Erythroblast (primary cell): ENCODE data around the gene FKBP10.

Source experiments
- DNase-seq, 2 experiments: peaks; one replicate each; lab custom pipeline; 2025; lab: John Stamatoyannopoulos, UW
- GATA1 ChIP-seq: IDR thresholded peaks from 2 replicates; pipeline ENCODE4 v1.6.1; 2011; ENCODE audit warnings: low read depth, mild to moderate bottlenecking, control low read depth, low read length, moderate library complexity
- POLR2A ChIP-seq: IDR thresholded peaks from 2 replicates; pipeline ENCODE4 v1.6.1; 2011; ENCODE audit warnings: mild to moderate bottlenecking, low read length

FKBP10 gene

DNA sequence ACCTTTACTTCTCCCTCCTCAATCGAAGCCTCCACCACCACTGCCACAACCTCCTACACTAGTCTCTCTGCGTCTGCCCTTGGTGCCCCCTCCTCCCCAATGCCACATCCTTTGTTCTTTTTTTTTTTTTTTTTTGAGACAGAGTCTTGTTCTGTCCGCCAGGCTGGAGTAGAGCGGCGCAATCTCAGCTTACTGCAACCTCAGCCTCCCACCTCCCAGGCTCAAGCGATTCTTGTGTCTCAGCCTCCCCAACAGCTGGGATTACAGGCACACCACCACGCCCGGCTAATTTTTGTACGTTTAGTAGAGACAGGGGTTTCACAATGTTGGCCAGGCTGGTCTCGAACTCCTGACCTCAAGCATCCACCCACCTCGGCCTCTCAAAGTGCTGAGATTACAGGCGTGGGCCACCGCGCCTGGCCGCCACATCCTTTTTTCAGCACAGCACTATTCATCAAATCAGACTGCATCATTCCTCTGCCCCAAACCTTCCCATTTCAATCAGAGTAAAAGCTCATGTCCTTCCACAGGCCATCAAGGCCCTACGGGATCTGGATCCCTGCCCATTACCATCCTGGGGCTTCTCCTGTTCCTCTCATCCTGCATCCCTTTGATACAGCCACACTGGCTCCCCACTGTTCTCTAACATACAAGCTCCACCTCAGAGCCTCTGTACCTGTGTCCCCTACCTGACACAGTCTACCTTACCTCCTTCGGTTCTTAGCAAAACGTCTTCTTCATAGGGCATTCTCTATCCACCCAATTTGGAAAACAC, 50.5 kb downstream of the FKBP10 start:
- DNase-seq, result no peak
- no peak for TF ChIP-seq GATA1
- TF ChIP-seq POLR2A, result no peak

DNA sequence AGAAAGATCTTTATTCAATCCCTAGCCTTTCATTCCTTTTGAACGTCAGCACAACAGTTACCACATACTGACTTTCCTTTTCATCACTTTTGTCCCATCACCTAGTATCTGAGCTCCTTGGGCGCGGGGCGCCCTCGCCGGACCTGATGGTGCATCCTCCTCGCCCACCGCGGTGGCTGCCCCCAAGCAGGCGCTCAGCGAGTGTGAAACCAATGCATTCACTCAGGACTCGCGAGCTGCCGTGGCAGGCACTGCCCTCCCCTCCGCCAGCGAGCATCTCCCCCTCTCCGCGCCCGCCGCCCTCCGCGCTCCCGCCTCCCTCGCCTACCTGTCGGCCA, 51.7 kb downstream of the FKBP10 start:
- no peak for TF ChIP-seq GATA1
- no peak for TF ChIP-seq POLR2A
- no peak for DNase-seq

DNA sequence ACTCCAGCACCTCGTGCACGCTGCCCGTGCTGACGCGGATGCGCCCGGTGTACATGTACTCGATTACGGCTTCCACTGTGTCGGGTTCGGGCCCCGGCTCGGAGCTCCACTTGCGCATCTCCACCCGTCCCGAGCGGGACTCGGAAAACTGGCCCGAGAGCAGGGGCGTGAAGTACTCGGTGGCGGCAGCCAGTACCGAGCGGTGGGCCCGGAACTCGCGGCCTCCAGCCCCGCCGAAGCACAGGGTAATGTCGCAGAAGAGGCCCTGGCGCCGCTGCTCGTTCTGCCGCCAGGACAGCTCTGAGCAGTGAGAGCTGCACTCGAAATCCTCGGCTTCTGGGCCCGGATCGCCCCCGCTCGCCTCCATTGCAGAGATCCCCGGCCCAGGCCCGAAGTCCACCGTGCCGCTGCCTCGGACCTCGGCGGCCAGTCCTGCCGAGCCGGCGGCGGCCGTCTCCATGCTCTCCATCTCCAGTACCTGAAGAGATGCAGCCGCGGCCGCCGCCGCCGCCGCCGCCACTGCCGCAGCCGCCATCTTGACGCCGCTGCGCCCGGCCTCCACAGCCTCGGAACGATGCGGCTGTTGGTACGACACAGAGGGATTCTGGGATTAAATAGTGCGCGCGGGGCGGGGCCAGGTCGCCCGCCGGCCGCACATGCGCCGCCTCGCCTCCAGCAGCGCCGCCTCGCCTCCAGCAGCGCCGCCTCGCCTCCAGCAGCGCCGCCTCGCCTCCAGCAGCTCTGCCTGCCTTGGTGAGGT, 52.2 kb downstream of the FKBP10 start, which contains the start of gene KLHL11:
KLHL11 (minus strand) TSS at position 588 of the 760 bp plus-strand sequence; CDS start at position 535, 53 bp downstream.
- TF ChIP-seq POLR2A, result peak; percentile 79
- TF ChIP-seq GATA1, result no peak
- DNase-seq, result peak; percentile 92 to 94

DNA sequence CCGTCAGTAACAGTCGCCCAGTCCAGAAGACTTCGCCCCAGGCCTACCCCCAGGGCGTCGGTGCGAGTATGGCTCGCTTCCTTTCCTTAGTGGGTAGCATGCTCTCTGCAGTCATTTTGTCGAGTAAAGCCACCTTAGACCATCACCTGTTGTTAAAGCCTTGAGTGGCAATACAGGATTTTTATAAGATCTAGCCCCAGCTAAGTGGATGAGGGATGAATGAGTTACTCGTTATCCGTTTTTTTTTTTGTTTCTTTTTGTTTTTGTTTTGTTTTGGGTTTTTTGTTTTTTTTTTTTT, 52.7 kb downstream of the FKBP10 start:
- TF ChIP-seq POLR2A (no peak), GATA1 (no peak)
- no peak for DNase-seq

DNA sequence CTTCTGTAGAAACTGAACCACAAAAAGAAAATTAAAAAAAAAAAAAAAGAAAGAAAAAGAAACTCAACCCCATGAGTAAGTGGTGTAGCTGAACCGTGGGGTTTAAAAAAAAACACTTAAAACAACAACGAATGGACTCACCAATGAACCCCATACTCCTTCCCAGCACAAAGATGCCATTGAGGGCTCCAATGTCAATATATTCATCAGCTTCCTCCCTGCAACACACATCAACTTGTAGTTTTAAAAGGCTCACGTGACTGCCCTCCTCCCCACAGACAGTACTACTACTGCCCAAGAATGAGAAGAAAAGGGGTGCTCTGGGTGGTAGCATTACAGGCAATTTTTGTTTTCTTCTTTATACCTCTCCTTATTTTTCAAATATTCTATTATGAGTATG, 55.8 kb downstream of the FKBP10 start:
- no peak for DNase-seq
- TF ChIP-seq GATA1, result no peak
- TF ChIP-seq POLR2A, result no peak

DNA sequence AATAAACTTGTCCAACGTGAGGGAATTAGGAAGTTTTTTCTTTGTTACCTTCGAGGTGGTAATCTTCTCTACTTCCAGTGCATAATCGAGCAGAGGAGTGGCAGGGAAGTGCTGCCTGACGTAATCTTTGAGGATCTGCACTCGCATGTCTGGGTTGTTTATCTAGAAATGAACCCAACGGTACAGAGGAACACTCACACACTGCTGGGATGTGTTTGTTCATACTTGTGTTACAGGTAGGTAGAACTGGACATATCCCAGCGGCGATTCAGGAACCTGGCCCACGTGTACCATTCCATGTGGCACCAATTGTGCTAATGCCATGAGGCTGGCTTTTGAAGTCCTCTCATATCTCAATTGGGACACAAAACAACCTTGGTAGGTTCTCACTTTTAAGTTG, 56.6 kb downstream of the FKBP10 start:
- TF ChIP-seq GATA1 (no peak), POLR2A (no peak)
- DNase-seq, result peak in 1 of 2 experiments; percentile 16

DNA sequence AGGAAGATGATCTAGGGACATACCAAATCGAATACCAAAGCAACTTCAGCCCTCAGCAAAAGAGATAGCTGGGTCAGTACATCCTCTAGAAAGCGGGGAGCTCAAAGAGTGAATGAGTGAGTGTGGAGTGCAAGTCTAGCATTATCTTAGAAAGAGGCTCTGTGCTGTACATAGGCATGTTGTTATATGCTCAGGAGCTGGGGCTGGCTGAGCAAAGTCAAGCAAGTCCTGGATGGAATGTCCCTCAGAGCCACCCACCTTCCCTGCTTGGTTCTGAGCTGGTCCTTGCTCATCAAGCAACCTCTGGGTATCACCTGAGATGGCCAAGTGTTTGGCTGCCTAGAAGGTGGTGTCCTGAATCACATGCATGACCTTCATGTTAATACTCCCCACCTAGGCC, 57.3 kb downstream of the FKBP10 start:
- DNase-seq, result no peak
- TF ChIP-seq GATA1 (no peak), POLR2A (no peak)

DNA sequence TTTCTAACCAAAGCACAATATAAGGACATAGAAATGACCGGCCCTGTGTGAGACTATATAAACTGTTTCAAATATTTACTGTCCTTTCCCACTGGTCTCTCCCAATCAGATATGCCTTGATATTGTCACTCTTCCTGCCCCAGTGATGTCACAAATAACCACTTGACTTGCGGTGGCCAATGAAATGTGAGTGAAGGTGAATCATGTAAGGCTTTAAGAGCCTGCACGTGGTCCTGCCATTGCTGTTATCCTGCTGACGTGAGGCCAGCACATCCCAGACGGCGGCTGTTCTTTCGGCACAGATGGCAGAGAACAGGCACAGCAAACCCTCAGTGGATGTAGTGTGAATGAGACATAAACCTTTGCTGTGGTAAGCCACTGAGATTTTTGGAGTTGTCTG, 57.8 kb downstream of the FKBP10 start:
- no peak for DNase-seq
- TF ChIP-seq GATA1, result no peak
- no peak for TF ChIP-seq POLR2A

DNA sequence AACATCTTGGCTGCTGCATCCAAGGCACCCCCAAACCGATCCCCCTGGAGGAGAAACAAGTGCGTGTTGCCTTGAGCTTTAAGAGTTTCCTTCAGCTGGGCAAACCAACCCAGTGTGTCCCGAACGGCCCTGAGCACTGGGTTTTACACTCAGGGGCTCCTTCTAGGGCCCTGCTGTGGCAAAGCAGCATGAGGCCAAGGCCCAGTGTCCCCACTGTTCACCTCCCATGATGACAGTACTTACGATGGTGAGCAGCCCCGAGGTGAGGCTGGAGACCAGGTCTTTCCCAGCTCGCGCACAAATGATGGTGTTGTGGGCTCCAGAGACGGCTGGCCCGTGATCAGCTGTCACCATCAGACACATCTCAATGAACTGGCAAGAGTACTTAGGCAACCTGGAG, 59.0 kb downstream of the FKBP10 start:
- DNase-seq, result no peak
- no peak for TF ChIP-seq GATA1
- TF ChIP-seq POLR2A, result no peak
